PC-9 (cell line): Measurements from ENCODE around the gene SNUPN. TPM values are rescaled to one million over a fixed set of nuclear protein-coding genes. Genes with fewer than 3 reads are reported as not detected.

Experiments used
- BruUV-seq: library from RNA; stranded (reverse); fragments of 400-500 nt; replicated peaks from 2 replicates; lab custom pipeline; 2021; lab: Mats Ljungman, UMichigan
- CTCF ChIA-PET: fragments of 300-600 bp; sonication (Branson Sonifier 250); formaldehyde crosslinking; loops from one replicate; lab custom pipeline; 2022; ENCODE audit warnings: antibody characterized with exemption; lab: Charles Lee
- POLR2A ChIA-PET: fragments of 300-600 bp; sonication (Branson Sonifier 250); formaldehyde crosslinking; loops from one replicate; lab custom pipeline; 2022; ENCODE audit warnings: antibody characterized with exemption; ENCODE audit not compliant: unreplicated experiment; lab: Charles Lee
- DNase-seq, 2 experiments: peaks; one replicate each; pipeline versions ENCODE4 v3.0.0 to v3.0.0-alpha.2; 2015 to 2022; ENCODE audit warnings: mixed read lengths in 1 of 2
- H2AFZ ChIP-seq: fragments of 200-600 bp; sonication (generic); 2 replicates; pipeline ENCODE4 v1.8.1; 2017; ENCODE audit warnings: antibody characterized with exemption
- H3F3A ChIP-seq: fragments of 200-600 bp; sonication (generic); 2 replicates; pipeline ENCODE4 v1.8.1; 2017; ENCODE audit warnings: antibody characterized with exemption, mild to moderate bottlenecking, low read depth; ENCODE audit not compliant: insufficient read depth
- H3K27ac ChIP-seq: fragments of 200-600 bp; sonication (generic); 2 replicates; pipeline ENCODE4 v1.6.1; 2016; ENCODE audit warnings: mixed run types
- H3K27me3 ChIP-seq: fragments of 200-600 bp; sonication (generic); 2 replicates; pipeline ENCODE4 v1.6.1; 2016; ENCODE audit warnings: low read depth, mixed run types; ENCODE audit not compliant: insufficient read depth
- H3K36me3 ChIP-seq: fragments of 200-600 bp; sonication (generic); 2 replicates; pipeline ENCODE4 v1.6.1; 2016; ENCODE audit warnings: low read depth, mixed run types
- H3K4me1 ChIP-seq: fragments of 200-600 bp; sonication (generic); replicated peaks from 2 replicates; pipeline ENCODE4 v1.6.1; 2016; ENCODE audit warnings: mixed run types; ENCODE audit not compliant: insufficient read depth
- H3K4me2 ChIP-seq: fragments of 200-600 bp; sonication (generic); 2 replicates; pipeline ENCODE4 v1.6.1; 2017; ENCODE audit warnings: mixed run types
- H3K4me3 ChIP-seq: fragments of 200-600 bp; sonication (generic); 2 replicates; pipeline ENCODE4 v1.6.1; 2016; ENCODE audit warnings: mixed run types
- H3K79me2 ChIP-seq: fragments of 200-600 bp; sonication (generic); 2 replicates; pipeline ENCODE4 v1.6.1; 2017; ENCODE audit warnings: low read depth, mixed run types
- H3K9me2 ChIP-seq: fragments of 200-600 bp; sonication (generic); 2 replicates; pipeline ENCODE4 v1.8.1; 2017; ENCODE audit warnings: mild to moderate bottlenecking; ENCODE audit not compliant: insufficient read depth
- H3K9me3 ChIP-seq: fragments of 200-600 bp; sonication (generic); 2 replicates; pipeline ENCODE4 v1.8.1; 2016; ENCODE audit warnings: low read depth; ENCODE audit not compliant: insufficient read depth
- H4K20me1 ChIP-seq: fragments of 200-600 bp; sonication (generic); 2 replicates; pipeline ENCODE4 v1.8.1; 2017; ENCODE audit not compliant: insufficient read depth
- CTCF ChIP-seq: fragments of 200-600 bp; sonication (generic); conservative IDR thresholded peaks from 2 replicates; pipeline ENCODE4 v1.6.1; 2017; ENCODE audit warnings: mixed run types, antibody characterized with exemption, mild to moderate bottlenecking, moderate library complexity
- EZH2 ChIP-seq: fragments of 200-600 bp; sonication (generic); IDR thresholded peaks from 2 replicates; pipeline ENCODE4 v1.8.0; 2017; ENCODE audit warnings: antibody characterized with exemption, low read depth
- intact Hi-C: fragments of 100-400 bp; cut with micrococcal nuclease; formaldehyde crosslinking; loops from one replicate; pipeline ENCODE4 v1.10.0; 2022; ENCODE audit not compliant: unreplicated experiment
- total RNA-seq: library from RNA; stranded (reverse); gene quantifications from 2 replicates; pipeline ENCODE4 v1.2.3, GENCODE V29; 2021

SNUPN gene
- total RNA-seq, 1 experiment from 2014 or later: 40.0 TPM

GRCh38 chr15:75659141-75659771 lies 33.7 kb upstream of the SNUPN start:
- Histone ChIP-seq H3K4me2 (no peak overlapping the region), H3K27ac (no peak overlapping the region), H2AFZ (no peak overlapping the region), H3F3A (peaks cover 36% of the 10 kb centered on the region), H4K20me1 (peaks cover 6% of the 10 kb centered on the region; the same call in 1 of the 2 replicates), H3K36me3 (0 out of 2 replicates have a peak, but pooled peaks cover 7% of the 10 kb centered on the region), H3K4me1 (peaks cover 46% of the 10 kb centered on the region), H3K27me3 (no peaks in the 10 kb centered on the region), H3K79me2 (peaks cover 27% of the 10 kb centered on the region), H3K4me3 (no peak overlapping the region), H3K9me2 (no peaks in the 10 kb centered on the region), H3K9me3 (no peaks in the 10 kb centered on the region)
- POLR2A ChIA-PET: no interaction called here
- intact Hi-C loops: no loop called here
- TF ChIP-seq EZH2: no peak
- no peak for TF ChIP-seq CTCF
- DNase-seq: no peak
- CTCF ChIA-PET: no interaction called here
- no TSS peak for BruUV-seq

DNA sequence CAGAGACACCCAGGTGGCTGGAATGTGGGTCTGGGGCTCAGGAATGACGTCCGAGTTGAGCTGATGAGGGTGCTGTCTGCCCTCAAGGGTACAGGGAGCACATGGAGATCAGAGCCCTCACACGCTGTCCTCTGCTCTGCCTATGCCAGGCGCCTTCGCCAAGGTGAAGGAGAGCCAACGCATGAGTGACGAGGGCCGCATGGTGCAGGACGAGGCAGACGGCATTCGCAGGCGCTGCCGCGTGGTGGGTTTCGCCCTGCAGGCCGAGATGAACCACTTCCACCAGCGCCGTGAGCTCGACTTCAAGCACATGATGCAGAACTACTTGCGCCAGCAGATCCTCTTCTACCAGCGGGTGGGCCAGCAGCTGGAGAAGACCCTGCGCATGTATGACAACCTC lies 31.3 kb upstream of the SNUPN start:
- CTCF ChIA-PET: no interaction called here
- intact Hi-C loops: no loop called here
- POLR2A ChIA-PET: no interaction called here
- no TSS peak for BruUV-seq
- peaks cover 22% of the 10 kb centered on the region for H4K20me1 ChIP-seq
- no peaks in the 10 kb centered on the region for H3K27me3 ChIP-seq
- no peaks in the 10 kb centered on the region for H3K9me3 ChIP-seq
- no peak overlapping the region for H3K4me3 ChIP-seq
- H3K9me2 ChIP-seq: no peaks in the 10 kb centered on the region
- H3K4me2 ChIP-seq: no peak overlapping the region
- H3K36me3 ChIP-seq: 0 out of 2 replicates have a peak, but pooled peaks cover 7% of the 10 kb centered on the region
- peaks cover 44% of the 10 kb centered on the region for H3K4me1 ChIP-seq
- H3K27ac ChIP-seq: no peak overlapping the region
- TF ChIP-seq EZH2 (no peak), CTCF (no peak)
- peaks cover 23% of the 10 kb centered on the region; the same call in 1 of the 2 replicates for H3F3A ChIP-seq
- no peak for DNase-seq
- peaks cover 44% of the 10 kb centered on the region for H3K79me2 ChIP-seq
- no peak overlapping the region for H2AFZ ChIP-seq

DNA sequence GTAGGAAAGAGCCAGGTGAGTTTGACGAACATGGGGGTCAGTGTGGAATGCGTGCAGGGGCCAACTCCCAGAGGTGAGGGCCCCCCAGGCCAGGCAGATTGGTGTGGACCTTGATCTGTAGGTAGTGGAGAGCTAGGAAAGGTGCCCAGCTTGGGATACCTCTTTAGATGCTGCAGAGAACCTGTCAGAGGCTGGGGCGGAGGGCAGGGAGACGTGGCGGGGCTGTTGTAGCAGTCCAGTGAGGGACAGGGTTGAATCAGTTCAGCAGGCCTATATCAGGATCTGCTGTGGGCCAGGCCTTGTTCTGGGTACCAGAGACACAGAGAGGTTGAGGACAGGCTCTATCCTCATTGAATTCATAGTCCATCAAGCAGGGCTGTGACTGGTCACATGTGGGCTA lies 30.8 kb upstream of the SNUPN start:
- Histone ChIP-seq H3K4me3 (no peak overlapping the region), H3K27ac (no peak overlapping the region), H4K20me1 (peaks cover 23% of the 10 kb centered on the region), H3K4me1 (peaks cover 44% of the 10 kb centered on the region), H3K4me2 (no peak overlapping the region), H3K79me2 (peaks cover 49% of the 10 kb centered on the region), H3K9me3 (no peaks in the 10 kb centered on the region), H3K27me3 (no peaks in the 10 kb centered on the region), H2AFZ (no peak overlapping the region), H3K9me2 (no peaks in the 10 kb centered on the region), H3F3A (peaks cover 23% of the 10 kb centered on the region), H3K36me3 (0 out of 2 replicates have a peak, but pooled peaks cover 7% of the 10 kb centered on the region)
- TF ChIP-seq CTCF (no peak), EZH2 (no peak)
- DNase-seq: no peak
- ChIA-PET POLR2A (no interaction called here), CTCF (no interaction called here)
- intact Hi-C loops: no loop called here
- BruUV-seq: no TSS peak
